ENCODE measurements around the gene COPA.

DNA sequence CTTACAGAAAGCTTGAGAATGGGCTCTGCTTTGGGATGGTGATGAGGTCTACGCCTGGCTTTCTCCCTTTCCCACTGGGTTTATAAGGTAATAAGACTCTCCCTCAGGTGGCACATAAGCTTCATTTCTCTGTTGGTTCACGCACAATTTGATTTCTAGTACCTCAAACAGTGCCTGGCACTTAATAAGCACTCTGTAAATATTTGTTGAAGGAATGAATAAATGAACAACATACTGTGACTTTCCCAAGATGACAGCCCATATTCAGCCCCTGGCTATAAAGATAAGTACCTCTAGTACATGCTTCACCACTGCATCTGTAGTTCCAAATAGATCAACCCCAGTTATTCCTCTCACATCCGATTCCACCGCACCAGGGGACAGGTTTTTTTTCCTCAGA, 17.8 kb downstream of the COPA start:
- TF ChIP-seq, protein P1, sequence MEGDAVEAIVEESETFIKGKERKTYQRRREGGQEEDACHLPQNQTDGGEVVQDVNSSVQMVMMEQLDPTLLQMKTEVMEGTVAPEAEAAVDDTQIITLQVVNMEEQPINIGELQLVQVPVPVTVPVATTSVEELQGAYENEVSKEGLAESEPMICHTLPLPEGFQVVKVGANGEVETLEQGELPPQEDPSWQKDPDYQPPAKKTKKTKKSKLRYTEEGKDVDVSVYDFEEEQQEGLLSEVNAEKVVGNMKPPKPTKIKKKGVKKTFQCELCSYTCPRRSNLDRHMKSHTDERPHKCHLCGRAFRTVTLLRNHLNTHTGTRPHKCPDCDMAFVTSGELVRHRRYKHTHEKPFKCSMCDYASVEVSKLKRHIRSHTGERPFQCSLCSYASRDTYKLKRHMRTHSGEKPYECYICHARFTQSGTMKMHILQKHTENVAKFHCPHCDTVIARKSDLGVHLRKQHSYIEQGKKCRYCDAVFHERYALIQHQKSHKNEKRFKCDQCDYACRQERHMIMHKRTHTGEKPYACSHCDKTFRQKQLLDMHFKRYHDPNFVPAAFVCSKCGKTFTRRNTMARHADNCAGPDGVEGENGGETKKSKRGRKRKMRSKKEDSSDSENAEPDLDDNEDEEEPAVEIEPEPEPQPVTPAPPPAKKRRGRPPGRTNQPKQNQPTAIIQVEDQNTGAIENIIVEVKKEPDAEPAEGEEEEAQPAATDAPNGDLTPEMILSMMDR (IDR thresholded peaks at IDR 0.05; ENCODE audit: poor library complexity): no peak
- TF ChIP-seq EZH2 (IDR thresholded peaks at IDR 0.05; ENCODE audit: borderline replicate concordance): no peak

Measured in hepatocyte (in vitro differentiated cells).